Neural cell (in vitro differentiated cells): ENCODE results near the gene NCAM1.

ENCODE experiments used
- EZH2 ChIP-seq: fragments of 200-600, 300-800 bp; shearing (Covaris generic), sonication (generic); IDR thresholded peaks from 2 replicates; pipeline ENCODE4 v1.6.1; 2014; ENCODE audit warnings: antibody characterized with exemption, low read length, borderline replicate concordance, mild to moderate bottlenecking; ENCODE audit not compliant: insufficient read depth, poor library complexity, severe bottlenecking
- MXI1 ChIP-seq: fragments of 450-650 bp; conservative IDR thresholded peaks from 2 replicates; pipeline ENCODE4 v1.6.1; 2014; ENCODE audit warnings: antibody characterized with exemption, mild to moderate bottlenecking; ENCODE audit not compliant: poor library complexity, severe bottlenecking
- POLR2AphosphoS5 ChIP-seq: IDR thresholded peaks from 2 replicates; pipeline ENCODE4 v1.6.1; 2012
- RAD21 ChIP-seq: fragments of 450-650 bp; conservative IDR thresholded peaks from 2 replicates; pipeline ENCODE4 v1.6.1; 2014; ENCODE audit warnings: antibody characterized with exemption, mild to moderate bottlenecking, moderate library complexity
- SMC3 ChIP-seq: fragments of 450-650 bp; conservative IDR thresholded peaks from 2 replicates; pipeline ENCODE4 v1.6.1; 2014; ENCODE audit warnings: antibody characterized with exemption, mild to moderate bottlenecking, moderate library complexity; ENCODE audit not compliant: poor library complexity
- TAF1 ChIP-seq: IDR thresholded peaks from 2 replicates; pipeline ENCODE4 v1.6.1; 2012; ENCODE audit warnings: low read depth
- TF ChIP-seq, protein P1 (sequence below): fragments of 450-650 bp; IDR thresholded peaks from 2 replicates; pipeline ENCODE4 v1.5.1; 2014; ENCODE audit warnings: antibody characterized with exemption, mild to moderate bottlenecking, moderate library complexity; ENCODE audit not compliant: poor library complexity, severe bottlenecking

DNA sequence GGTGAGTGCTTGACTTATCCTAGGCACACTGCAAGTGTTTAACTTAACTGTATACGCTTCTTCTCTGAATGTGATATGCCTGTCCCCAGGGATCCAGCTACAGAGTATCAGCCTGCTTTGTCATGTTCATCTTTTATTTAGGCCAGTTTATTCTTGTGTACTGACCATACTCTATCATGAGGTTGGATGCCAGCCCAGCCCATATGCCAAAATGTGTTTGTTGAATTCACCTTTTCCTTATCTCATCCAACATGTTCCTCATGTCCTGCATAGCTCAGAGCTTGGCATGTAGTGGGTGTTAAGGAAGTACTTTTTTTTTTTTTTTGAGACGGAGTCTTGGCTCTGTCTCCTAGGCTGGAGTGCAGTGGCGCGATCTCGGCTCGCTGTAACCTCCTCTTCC is 116.2 kb downstream of the NCAM1 start:
- TF ChIP-seq, protein P1, sequence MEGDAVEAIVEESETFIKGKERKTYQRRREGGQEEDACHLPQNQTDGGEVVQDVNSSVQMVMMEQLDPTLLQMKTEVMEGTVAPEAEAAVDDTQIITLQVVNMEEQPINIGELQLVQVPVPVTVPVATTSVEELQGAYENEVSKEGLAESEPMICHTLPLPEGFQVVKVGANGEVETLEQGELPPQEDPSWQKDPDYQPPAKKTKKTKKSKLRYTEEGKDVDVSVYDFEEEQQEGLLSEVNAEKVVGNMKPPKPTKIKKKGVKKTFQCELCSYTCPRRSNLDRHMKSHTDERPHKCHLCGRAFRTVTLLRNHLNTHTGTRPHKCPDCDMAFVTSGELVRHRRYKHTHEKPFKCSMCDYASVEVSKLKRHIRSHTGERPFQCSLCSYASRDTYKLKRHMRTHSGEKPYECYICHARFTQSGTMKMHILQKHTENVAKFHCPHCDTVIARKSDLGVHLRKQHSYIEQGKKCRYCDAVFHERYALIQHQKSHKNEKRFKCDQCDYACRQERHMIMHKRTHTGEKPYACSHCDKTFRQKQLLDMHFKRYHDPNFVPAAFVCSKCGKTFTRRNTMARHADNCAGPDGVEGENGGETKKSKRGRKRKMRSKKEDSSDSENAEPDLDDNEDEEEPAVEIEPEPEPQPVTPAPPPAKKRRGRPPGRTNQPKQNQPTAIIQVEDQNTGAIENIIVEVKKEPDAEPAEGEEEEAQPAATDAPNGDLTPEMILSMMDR, result no peak
- TF ChIP-seq SMC3 (no peak), MXI1 (no peak), TAF1 (no peak), EZH2 (no peak), POLR2AphosphoS5 (no peak), RAD21 (no peak)
